ENCODE results near the gene ARHGAP29.

GRCh38 chr1:94259635-94260289 lies 22.4 kb upstream of the ARHGAP29 start:
- TF ChIP-seq CTCF (IDR thresholded peaks at IDR 0.05), result no peak
- TF ChIP-seq POLR2A (IDR thresholded peaks at IDR 0.05), result no peak

All from thyroid gland (tissue), 4 donors.